Middle frontal gyrus (tissue), 1 donor: Measurements from ENCODE around the gene ZFYVE19.

Experiments
- DNase-seq: peaks from one replicate; pipeline ENCODE4 v3.0.0-alpha.2; 2015; ENCODE audit warnings: low spot score; ENCODE audit errors: extremely low spot score

Gene ZFYVE19

GRCh38 chr15:40775740-40776536 is 31.0 kb upstream of the ZFYVE19 start:
- DNase-seq, result no peak

GRCh38 chr15:40776537-40777141 is 30.2 kb upstream of the ZFYVE19 start:
- no peak for DNase-seq

- no peak for DNase-seq
Measured at GRCh38 chr15:40782609-40783227, 24.2 kb upstream of the ZFYVE19 start.

- no peak for DNase-seq
Measured at GRCh38 chr15:40785164-40785563, 21.7 kb upstream of the ZFYVE19 start.

- no peak for DNase-seq
Measured at GRCh38 chr15:40785814-40786213, 21.1 kb upstream of the ZFYVE19 start.

- no peak for DNase-seq
Measured at GRCh38 chr15:40787344-40787841, 19.5 kb upstream of the ZFYVE19 start.

GRCh38 chr15:40787991-40788390 is 18.9 kb upstream of the ZFYVE19 start:
- DNase-seq, result no peak

- no peak for DNase-seq
Measured at GRCh38 chr15:40789119-40789518, 17.8 kb upstream of the ZFYVE19 start.

- no peak for DNase-seq
Measured at GRCh38 chr15:40789999-40790398, 16.9 kb upstream of the ZFYVE19 start.

- no peak for DNase-seq
Measured at GRCh38 chr15:40790718-40791117, 16.2 kb upstream of the ZFYVE19 start.

- DNase-seq, result no peak
Measured at GRCh38 chr15:40792394-40792793, 14.5 kb upstream of the ZFYVE19 start.

- DNase-seq, result no peak
Measured at GRCh38 chr15:40793216-40793989, 13.5 kb upstream of the ZFYVE19 start.

- DNase-seq, result no peak
Measured at GRCh38 chr15:40796041-40796440, 10.8 kb upstream of the ZFYVE19 start.

GRCh38 chr15:40796512-40796911 is 10.4 kb upstream of the ZFYVE19 start:
- DNase-seq, result no peak

- DNase-seq, result no peak
Measured at GRCh38 chr15:40799523-40799922, 7.4 kb upstream of the ZFYVE19 start.

GRCh38 chr15:40803076-40803475 is 3.8 kb upstream of the ZFYVE19 start:
- DNase-seq, result no peak

- no peak for DNase-seq
Measured at GRCh38 chr15:40803688-40804087, 3.2 kb upstream of the ZFYVE19 start.

GRCh38 chr15:40806672-40807027 is 239 bp upstream of the ZFYVE19 start:
- DNase-seq, result no peak

GRCh38 chr15:40807888-40808461 is 1.1 kb downstream of the ZFYVE19 start:
- DNase-seq, result no peak

GRCh38 chr15:40808861-40809450 is 2.1 kb downstream of the ZFYVE19 start:
- DNase-seq, result no peak
